HK-2 (cell line): ENCODE results near the gene TOX3.

Experiments used
- DNase-seq: peaks from one replicate; pipeline ENCODE4 v3.0.0-alpha.2; 2018; ENCODE audit not compliant: unreplicated experiment

Gene TOX3

DNA sequence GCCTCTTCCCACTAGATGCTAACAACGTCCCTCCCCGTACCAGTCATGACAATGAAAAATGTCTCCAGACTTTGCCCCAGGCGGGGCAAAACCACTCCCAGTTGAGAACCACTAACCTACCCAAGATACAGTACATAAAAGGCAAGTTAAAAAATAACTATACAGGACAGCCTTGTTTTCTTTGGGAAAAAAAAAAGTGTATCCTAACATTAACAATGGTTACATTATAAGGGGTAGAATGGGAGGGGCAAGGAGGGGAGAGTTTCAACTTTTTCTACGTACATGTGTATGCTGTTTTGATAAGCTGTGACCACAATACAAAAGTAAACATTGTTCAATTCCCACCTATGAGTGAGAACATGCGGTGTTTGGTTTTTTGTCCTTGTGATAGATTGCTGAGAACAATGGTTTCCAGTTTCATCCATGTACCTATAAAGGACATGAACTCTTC, 94.9 kb downstream of the TOX3 start:
- no peak for DNase-seq

GRCh38 chr16:52450916-52451315, 96.0 kb downstream of the TOX3 start:
- DNase-seq = no peak

- no peak for DNase-seq
These were observed 96.7 kb downstream of the TOX3 start for GRCh38 chr16:52450241-52450640.

- DNase-seq = no peak
These were observed 100.9 kb downstream of the TOX3 start for GRCh38 chr16:52446080-52446479.

- DNase-seq = no peak
These were observed 105.1 kb downstream of the TOX3 start for GRCh38 chr16:52441886-52442285.

GRCh38 chr16:52440248-52440647, 106.7 kb downstream of the TOX3 start:
- no peak for DNase-seq

DNA sequence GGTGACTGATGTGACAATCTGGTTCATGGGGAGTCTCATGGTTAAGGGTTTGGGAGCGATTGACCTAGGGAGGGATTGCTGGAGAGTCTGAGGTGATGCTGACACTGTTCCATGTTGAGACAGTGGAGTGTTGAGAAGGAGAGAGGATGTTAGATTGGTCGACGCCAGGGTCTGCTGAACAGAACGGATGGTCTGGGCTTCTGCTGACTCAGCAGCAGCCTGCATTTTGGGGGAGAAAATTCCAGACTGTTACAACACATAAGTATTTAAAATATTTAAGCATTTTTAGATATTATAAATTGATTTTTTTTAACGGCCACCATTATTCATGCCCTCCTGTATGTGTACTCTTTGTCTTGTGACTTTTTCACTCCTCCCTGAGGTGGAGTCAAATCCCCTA, 107.2 kb downstream of the TOX3 start:
- no peak for DNase-seq

DNA sequence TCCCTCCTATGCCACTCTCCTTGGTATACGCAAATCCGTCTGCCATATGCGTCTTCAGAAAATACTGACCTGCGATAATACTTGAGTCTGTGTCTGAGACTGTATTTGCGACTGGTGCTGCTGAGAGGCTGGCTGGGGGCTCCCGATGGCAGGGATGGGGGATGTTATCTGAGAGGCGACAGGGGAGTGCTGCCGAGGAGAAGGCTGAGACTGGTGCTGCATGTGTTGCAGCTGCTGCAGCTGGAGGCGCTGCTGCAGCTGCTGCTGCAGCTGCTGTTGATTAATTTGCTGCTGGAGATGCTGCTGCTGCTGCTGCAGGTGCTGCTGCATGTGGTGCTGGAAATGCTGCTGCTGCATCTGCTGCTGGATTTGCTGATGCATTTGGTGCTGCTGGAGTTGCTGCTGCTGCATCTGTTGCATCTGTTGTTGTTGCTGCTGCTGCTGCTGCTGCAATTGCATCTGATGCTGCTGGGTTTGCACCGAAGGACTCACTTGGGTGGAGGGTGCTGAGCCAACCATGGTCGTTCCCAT, 107.7 kb downstream of the TOX3 start:
- no peak for DNase-seq

- no peak for DNase-seq
These were observed 109.7 kb downstream of the TOX3 start for GRCh38 chr16:52437277-52437670.

GRCh38 chr16:52436339-52437276, 110.3 kb downstream of the TOX3 start:
- DNase-seq = no peak

DNA sequence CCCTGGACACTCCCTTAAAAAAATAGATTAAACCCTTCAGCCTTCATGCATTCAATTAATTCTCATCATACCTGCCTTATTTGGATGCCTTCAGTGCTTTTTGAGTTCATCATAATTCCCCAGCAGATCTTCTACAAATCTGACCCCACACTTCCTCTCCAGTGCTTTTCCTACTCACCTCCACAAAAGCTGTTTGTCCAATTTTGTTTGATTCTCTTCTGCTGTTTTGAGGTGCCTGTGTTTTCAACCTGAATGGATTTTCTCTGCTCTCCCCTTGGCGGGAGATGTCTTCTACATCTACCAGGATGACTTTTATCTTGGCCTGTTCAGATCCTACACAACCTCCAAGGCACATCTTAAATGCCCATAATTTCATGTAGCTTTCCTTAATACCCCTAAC, 112.7 kb downstream of the TOX3 start:
- no peak for DNase-seq

GRCh38 chr16:52433643-52434042, 113.3 kb downstream of the TOX3 start:
- DNase-seq = no peak

GRCh38 chr16:52424591-52424990, 122.4 kb downstream of the TOX3 start:
- no peak for DNase-seq

DNA sequence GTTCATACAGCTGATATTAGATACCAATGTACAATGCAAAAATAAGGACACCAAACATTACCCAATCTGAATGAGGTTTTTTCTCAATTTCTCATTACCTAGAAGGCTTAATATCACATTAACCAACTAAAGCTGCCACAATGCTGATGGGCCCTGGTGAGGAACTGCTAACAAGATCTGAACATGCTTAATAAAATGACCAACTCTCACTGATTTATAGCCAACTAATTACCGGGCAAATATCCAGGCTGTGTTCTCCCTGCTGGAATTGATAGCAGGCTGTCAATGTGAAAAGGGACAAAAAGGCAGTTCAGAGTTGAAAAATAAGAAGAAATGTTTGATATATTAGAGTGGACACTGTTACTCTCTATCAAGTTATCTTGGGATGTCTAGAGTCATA, 124.6 kb downstream of the TOX3 start:
- no peak for DNase-seq

DNA sequence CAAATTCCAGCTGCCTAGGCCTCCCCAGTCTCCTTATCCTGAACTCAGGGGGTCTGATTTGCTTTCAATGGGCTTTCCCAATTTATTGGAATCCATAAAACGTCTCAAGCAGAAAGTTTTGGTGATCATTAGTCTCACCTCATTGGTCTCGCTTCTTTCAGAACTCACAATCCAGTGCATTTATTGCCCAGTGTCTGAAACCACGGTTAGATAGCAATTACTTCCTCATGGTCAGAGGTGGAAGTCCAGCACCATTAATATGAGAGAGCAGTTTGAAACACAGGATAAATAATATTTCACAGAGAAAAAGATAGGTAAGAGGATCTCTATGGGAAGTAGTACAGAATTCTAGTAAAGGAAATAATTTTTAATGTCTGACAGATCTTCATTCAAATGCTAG, 128.7 kb downstream of the TOX3 start:
- DNase-seq = no peak

GRCh38 chr16:52416888-52417287, 130.1 kb downstream of the TOX3 start:
- no peak for DNase-seq

GRCh38 chr16:52411011-52411410, 135.9 kb downstream of the TOX3 start:
- no peak for DNase-seq

GRCh38 chr16:52408191-52408845, 138.6 kb downstream of the TOX3 start:
- DNase-seq = no peak

GRCh38 chr16:52407778-52408177, 139.2 kb downstream of the TOX3 start:
- DNase-seq = no peak

DNA sequence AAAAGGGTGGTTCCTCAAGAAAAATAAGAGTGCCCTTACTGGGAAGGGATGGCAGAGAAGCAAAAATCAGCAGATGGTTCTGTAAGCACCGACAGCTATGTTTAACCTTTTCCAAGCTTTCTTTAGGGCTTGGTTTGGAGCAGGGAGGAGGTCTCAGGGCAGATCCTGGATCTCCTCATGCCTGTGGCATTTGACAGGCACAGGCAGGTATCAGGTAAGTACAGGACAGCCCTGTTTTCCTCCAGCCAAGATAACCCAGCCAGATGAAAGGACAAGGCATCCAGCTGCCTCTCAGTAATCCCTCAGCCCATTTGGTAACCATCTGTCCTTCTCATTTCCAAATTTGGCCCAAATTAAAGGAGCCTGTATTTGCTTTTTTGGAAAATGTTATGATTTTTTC, 141.5 kb downstream of the TOX3 start:
- no peak for DNase-seq

DNA sequence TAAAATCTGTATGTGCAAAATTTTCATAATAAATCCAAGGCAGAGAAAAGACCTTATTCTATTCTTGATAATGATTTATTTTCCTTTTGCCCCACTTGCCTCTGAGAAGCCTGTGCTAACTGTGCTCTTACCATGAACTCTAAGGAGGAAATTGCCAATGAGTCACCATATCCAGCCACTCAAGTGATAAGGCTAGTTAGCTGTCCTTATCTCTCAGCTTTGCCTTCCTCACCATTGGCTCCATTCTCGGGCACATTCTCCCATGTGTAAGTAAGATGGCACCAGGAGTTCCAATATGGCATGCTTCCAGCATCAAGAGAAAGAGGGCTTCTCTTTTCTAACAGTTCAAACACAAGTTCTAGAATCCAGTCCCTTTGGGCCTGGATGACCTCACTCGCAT, 142.4 kb downstream of the TOX3 start:
- DNase-seq = no peak

- DNase-seq = no peak
These were observed 147.8 kb downstream of the TOX3 start for GRCh38 chr16:52399116-52399515.

DNA sequence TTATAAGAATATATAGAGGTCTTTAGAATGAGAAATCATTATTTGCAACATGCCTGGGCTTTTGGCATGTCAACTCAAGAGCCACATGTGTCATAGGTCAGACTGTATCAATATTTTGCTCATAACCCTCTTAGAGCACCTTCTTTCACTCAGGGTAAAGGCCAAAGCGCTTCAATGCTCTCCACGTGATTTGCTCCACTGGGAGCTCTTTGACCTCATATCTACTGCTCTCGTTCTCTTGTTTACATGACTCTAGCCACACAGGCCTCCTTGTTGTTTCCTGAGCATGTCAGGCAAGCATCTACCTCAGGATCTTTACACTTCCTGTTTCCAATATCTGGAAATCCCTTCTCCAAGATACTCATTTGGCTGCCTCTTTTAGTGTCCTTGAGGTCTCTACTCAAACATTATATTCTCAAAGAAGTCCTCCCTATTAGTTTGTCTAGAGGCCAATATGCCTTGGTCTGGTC, 148.4 kb downstream of the TOX3 start:
- no peak for DNase-seq
